CD4-positive, alpha-beta T cell treated with Interleukin-21 for 1 hour (primary cell): ENCODE results near the gene RFPL1.

Source experiments
- DNase-seq: peaks from one replicate; pipeline ENCODE4 v3.0.0-alpha.2; 2020

RFPL1 gene

DNA sequence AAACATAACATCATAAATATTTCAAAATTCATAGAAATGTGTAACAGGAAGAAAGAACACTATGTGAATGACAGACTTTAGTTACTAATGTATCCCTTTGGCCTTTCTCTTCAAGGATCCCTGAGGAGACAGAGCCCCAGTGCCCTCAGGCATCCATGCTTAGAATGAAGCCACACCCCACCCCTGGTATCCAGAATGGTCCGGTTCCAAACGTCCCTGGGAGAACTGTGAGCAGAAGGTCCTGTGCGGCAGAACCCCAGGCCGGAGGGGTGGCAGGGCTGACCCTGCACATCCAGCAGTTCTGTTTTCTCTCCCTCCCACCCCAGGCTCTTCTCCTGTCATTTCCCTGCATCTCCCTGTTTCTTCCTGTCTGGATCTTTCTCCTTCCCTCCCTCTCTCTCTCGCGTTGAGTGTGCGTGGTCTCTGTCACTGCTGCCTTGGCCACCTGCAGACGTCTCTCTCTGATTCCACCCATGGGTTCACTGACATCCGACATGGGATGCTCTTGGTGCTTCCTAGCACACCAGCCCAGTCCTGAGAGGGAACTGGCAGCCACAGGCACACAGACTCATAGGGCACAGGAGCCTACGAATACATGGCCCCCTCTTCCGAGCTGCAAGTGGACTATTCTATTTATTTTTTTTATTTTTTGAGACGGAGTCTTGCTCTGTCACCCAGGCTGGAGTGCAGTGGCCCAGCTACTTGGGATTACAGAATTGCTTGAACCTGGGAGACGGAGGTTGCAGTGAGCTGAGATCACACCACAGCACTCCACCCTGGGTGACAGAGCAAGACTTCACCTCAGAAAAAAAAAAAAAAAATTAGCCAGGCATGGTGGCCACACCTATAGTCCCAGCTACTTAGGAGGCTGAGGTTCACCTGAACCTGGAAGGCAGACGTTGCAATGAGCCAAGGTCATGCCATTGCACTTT lies 5.7 kb downstream of the RFPL1 start:
- no peak for DNase-seq

GRCh38 chr22:29445508-29445907 lies 7.1 kb downstream of the RFPL1 start:
- DNase-seq: no peak

- no peak for DNase-seq
Observed at GRCh38 chr22:29447906-29448305, 9.5 kb downstream of the RFPL1 start.

DNA sequence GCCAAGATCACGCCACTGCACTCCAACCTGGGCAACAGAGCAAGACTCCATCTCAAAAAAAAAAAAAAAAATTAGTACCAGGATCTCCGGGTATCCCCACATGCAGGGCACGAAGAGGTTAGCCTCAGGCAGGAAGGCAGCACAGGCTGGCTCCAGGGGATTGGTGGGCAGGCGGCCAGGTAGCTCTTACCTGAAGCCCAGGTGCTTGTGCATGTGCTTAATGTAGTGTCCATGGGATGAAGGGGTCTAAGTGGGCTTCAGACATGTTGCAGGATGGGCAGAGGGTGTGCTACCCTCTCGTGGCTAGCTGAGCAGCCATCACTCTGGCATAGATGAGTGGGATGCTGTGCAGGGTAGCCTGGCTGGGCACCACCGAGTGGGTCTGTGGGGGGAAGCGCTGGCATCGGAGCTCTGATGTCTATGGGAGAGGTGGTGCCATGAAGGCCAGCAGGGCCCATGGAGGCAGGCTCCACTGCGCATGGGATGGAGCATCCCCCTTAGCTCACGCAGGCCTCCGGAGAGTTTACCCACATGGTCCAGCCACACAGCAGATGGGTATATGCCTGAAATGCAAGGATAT lies 11.0 kb downstream of the RFPL1 start:
- DNase-seq: no peak

- DNase-seq: no peak
Observed at GRCh38 chr22:29450222-29450621, 11.8 kb downstream of the RFPL1 start.

GRCh38 chr22:29451863-29452262 lies 13.5 kb downstream of the RFPL1 start:
- no peak for DNase-seq

GRCh38 chr22:29454276-29454675 lies 15.9 kb downstream of the RFPL1 start:
- no peak for DNase-seq

DNA sequence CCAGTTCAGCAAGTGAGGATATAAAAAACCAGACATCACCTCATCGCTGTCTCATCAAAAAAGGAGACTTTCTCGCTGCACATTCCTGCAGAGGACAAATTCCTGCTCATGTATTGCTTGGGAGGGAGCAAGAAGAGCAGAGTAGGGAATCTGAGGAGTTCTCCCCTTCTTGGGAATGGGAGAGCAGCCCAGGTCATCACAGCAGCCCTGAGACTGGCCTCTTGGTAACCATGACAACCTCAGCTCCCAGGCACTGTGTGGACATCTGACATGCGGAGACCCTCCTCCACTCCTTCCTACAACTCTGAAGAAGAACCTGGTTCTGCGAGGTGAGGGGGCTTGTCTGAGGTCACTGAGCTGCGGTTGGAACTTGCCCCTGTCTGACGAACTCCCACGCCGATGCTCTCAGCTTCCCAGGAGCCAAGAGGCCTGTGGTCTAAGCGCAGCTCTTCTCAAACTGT lies 17.9 kb downstream of the RFPL1 start:
- DNase-seq: no peak

DNA sequence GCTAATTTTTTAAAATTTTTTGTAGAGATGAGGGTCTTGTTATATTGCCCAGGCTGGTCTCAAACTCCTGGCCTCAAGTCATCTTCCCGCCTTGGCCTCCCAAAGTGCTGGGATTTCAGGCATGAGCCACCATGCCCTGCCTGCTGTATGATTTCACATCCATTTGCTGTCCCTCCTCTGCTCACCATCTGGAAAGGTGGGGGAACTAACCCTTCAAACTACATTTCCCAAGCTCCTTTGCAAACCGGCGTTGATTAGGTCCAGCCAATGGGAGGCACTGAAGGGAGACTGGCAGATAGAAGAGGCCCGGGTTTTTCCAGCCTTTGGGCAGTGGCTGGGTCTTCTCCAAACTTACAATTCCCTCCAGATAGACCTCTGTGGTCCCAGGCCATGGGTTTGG lies 19.3 kb downstream of the RFPL1 start:
- DNase-seq: peak; percentile 29

GRCh38 chr22:29458551-29458950 lies 20.2 kb downstream of the RFPL1 start:
- DNase-seq: no peak

- DNase-seq: no peak
Observed at GRCh38 chr22:29459773-29460172, 21.4 kb downstream of the RFPL1 start.

DNA sequence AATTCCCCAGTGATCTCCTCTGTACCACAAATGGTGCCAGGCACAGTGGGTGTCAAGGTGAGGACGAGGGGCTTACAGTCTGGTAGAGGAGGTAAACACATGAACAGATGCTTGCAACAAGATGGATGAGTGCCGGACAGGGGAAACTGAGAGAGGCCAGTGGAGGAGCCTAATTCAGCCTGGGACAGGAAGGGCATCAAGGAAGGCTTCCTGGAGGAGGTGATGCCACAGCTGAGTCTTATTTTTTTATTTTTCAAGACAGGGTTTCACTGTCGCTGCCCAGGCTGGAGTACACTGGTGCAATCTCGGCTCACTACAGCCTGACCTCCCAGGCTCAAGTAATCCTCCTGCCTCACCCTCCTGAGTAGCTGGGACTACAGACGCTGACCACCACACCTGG lies 22.9 kb downstream of the RFPL1 start:
- no peak for DNase-seq

GRCh38 chr22:29463629-29464028 lies 25.2 kb downstream of the RFPL1 start:
- no peak for DNase-seq

- DNase-seq: no peak
Observed at GRCh38 chr22:29464581-29464980, 26.2 kb downstream of the RFPL1 start.

DNA sequence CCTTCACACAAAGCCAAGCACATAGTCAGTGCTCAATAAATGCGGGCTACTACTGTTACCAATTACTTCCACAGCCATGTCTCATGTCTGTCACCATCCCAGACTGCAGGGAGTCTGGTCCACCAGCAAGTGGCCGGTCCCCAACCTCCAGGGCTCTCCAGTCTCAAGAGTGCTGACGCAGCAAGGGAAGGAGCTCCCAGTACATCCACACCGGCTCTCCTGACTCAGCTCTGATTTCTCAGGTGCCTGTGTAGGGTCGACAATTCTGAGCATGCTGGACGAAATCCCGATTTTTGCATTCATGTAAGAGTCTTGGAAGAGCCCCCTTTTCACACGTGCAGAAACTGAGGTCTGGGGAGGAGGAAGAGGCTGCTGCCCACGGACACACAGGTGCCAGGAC lies 31.4 kb downstream of the RFPL1 start:
- no peak for DNase-seq

DNA sequence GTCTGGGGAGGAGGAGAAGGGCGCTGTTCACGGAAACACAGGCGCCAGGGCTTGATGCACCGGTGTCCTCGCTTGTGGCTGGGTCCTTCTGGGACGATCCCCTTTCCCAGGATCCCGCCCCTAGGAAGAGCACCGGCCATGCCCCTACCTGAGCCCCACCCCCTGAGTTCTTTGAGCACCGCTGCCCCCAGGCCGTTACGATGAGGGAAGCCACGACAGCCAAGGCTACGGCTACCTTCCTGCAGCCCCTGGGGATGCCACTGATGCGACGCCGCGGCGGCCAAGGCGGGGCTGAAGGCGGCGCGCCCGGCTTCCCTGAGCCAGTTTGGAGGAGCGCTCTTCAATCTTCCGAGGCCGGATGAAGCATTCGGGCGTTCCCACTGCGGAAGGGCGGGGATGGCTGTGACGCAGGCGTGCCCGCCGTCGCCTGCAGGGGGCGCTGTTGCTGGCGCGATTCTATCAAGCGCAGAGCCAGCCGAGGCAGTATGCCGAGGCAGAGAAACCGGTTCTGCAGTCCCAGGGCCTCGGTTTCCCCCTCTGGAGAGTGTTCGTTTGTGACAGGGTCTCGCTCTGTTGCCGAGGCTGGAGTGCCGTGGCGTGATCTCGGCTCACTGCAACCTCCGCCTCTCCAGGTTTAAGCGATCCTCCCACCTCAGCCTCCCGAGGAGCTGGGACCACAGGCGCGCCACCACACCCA lies 31.9 kb downstream of the RFPL1 start:
- DNase-seq: peak; percentile 67

- no peak for DNase-seq
Observed at GRCh38 chr22:29473001-29473400, 34.6 kb downstream of the RFPL1 start.

- no peak for DNase-seq
Observed at GRCh38 chr22:29475550-29475949, 37.2 kb downstream of the RFPL1 start.

- DNase-seq: no peak
Observed at GRCh38 chr22:29476116-29476515, 37.7 kb downstream of the RFPL1 start.

DNA sequence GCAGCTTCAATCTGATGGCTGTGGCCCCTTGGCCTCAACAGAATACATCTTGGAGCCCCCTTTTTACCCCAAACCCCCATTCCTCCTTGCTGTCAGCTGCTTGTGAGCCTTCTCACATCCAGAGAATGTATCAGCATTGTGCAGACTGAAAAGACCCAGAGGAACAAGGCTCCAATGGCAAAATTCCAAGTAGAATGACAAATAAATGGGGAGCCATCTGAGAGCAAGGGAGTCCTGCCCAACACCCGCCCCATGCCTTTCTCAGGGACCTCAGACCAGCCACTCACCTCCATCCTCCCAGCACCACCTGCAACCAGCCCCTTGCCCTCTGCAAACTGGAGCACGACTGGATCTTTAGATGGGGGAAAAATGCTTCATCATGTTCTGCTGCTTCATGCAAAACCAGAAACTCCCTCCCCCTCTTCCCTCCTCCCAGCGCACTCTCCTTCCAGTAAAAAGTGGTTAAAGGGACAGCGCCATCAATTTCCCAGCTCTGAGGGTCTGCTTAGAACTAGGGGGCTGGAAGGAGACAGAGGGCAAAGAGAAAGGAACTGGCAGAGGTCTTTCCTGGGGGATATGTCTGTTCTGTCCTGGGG lies 39.4 kb downstream of the RFPL1 start:
- no peak for DNase-seq

DNA sequence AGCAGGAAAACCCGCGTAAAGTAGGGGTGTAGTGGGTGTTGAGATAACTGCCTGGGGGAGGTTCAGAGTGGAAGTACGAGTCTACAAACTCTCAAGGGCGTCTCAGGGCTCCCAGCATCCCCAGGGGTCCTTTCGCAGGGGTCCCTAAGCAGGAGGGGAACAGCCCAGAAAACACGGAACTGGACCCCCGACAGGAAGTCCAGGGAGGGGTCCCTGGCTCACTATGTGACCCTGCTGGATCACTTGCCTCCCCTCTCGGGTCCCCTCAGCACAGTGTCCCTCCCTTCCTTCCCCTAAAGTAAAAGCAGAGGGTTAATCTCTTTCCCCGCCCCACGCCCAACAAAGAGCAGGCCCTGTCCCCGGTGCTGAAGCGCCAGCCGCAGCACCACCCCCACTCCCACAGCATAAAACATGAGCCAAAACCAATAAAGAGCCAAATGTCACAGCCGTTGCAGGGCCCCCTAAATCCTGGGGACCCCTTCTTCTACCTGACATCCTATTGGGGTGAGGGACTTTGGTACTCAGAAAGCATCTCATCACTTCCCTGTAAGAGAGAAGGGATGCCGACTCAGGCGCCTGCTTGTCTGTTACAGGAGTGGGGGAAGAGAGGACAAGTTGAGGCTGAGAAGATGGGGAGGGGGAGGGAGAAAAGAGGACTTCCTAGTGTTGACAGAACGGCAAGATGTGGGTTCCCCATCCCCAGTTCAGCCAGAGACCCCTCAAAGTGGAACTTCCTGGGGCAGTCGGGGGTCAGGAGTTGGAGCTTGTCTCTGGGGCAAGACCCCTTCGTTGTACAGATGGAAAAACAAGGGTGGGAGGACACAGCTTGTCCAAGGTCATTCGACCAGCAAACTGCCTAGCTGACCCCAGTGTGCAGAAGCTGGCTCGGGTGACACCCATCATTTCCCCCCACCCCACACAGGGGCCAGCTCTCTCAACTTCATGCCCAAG lies 40.2 kb downstream of the RFPL1 start:
- no peak for DNase-seq
